HG02885 (cell line): Measurements from ENCODE around the gene SERTAD1.

Source experiments
- ATAC-seq: cut with Tn5 transposase; IDR thresholded peaks from one replicate; pipeline ENCODE4 v1.9.1; 2021; ENCODE audit warnings: mild to moderate bottlenecking; ENCODE audit not compliant: unreplicated experiment, poor library complexity

The SERTAD1 gene

GRCh38 chr19:40423938-40424337 lies 1.9 kb downstream of the SERTAD1 start:
- no peak for ATAC-seq

- no peak for ATAC-seq
Measured at GRCh38 chr19:40422748-40423566, 2.8 kb downstream of the SERTAD1 start.

GRCh38 chr19:40421993-40422747 lies 3.6 kb downstream of the SERTAD1 start:
- no peak for ATAC-seq

GRCh38 chr19:40420766-40421765 lies 4.7 kb downstream of the SERTAD1 start:
- ATAC-seq: peak; percentile 44

- ATAC-seq: no peak
Measured at GRCh38 chr19:40420451-40420765, 5.4 kb downstream of the SERTAD1 start.

- no peak for ATAC-seq
Measured at GRCh38 chr19:40419780-40420179, 6.0 kb downstream of the SERTAD1 start.

GRCh38 chr19:40419066-40419612 lies 6.7 kb downstream of the SERTAD1 start:
- ATAC-seq: no peak

GRCh38 chr19:40418040-40418439 lies 7.8 kb downstream of the SERTAD1 start:
- ATAC-seq: no peak

- ATAC-seq: no peak
Measured at GRCh38 chr19:40417643-40417981, 8.2 kb downstream of the SERTAD1 start.

- ATAC-seq: no peak
Measured at GRCh38 chr19:40416918-40417642, 8.7 kb downstream of the SERTAD1 start.

GRCh38 chr19:40415768-40416167 lies 10.0 kb downstream of the SERTAD1 start:
- no peak for ATAC-seq

- ATAC-seq: no peak
Measured at GRCh38 chr19:40414542-40415535, 11.0 kb downstream of the SERTAD1 start.

GRCh38 chr19:40413291-40413845 lies 12.4 kb downstream of the SERTAD1 start, which contains the start of gene PRX:
PRX (minus strand) TSS chr19:40413378; CDS start chr19:40407932, 5,446 bp downstream.
- no peak for ATAC-seq

GRCh38 chr19:40412866-40413265 lies 12.9 kb downstream of the SERTAD1 start:
- ATAC-seq: no peak

GRCh38 chr19:40411958-40412499 lies 13.8 kb downstream of the SERTAD1 start:
- ATAC-seq: no peak

- no peak for ATAC-seq
Measured at GRCh38 chr19:40411125-40411842, 14.5 kb downstream of the SERTAD1 start.

- no peak for ATAC-seq
Measured at GRCh38 chr19:40410030-40410389, 15.8 kb downstream of the SERTAD1 start.
